ENCODE measurements around the gene STK35.
"Not testable (repeated sequence)": the region's sequence is repeated elsewhere in the genome, so short reads cannot be mapped to it uniquely, and the experiment has no call there.

STK35 gene

GRCh38 chr20:2164421-2164820, 62.8 kb downstream of the STK35 start:
- no peak for DNase-seq

GRCh38 chr20:2164966-2165365, 63.3 kb downstream of the STK35 start:
- no peak for DNase-seq

GRCh38 chr20:2165871-2166270, 64.2 kb downstream of the STK35 start:
- DNase-seq: no peak

GRCh38 chr20:2167112-2167511, 65.5 kb downstream of the STK35 start:
- no peak for DNase-seq

- no peak for DNase-seq
Observed at GRCh38 chr20:2168946-2169345, 67.3 kb downstream of the STK35 start.

- no peak for DNase-seq
Observed at GRCh38 chr20:2169456-2170088, 67.9 kb downstream of the STK35 start.

- no peak for DNase-seq
Observed at GRCh38 chr20:2170404-2170803, 68.8 kb downstream of the STK35 start.

GRCh38 chr20:2171266-2171790, 69.7 kb downstream of the STK35 start:
- no peak for DNase-seq

GRCh38 chr20:2171840-2172239, 70.2 kb downstream of the STK35 start:
- not testable (repeated sequence) for DNase-seq

- DNase-seq: peak; percentile 55 to 86
Observed at GRCh38 chr20:2172305-2173175, 70.9 kb downstream of the STK35 start.

GRCh38 chr20:2173186-2173585, 71.6 kb downstream of the STK35 start:
- no peak for DNase-seq

GRCh38 chr20:2174067-2174466, 72.4 kb downstream of the STK35 start:
- no peak for DNase-seq

GRCh38 chr20:2176946-2177345, 75.3 kb downstream of the STK35 start:
- DNase-seq: no peak

- DNase-seq: no peak
Observed at GRCh38 chr20:2178318-2179232, 76.9 kb downstream of the STK35 start.

GRCh38 chr20:2179233-2179580, 77.6 kb downstream of the STK35 start:
- no peak for DNase-seq

GRCh38 chr20:2179949-2180348, 78.3 kb downstream of the STK35 start:
- DNase-seq: no peak

GRCh38 chr20:2183381-2183780, 81.8 kb downstream of the STK35 start:
- DNase-seq: no peak

- not testable (repeated sequence) for DNase-seq
Observed at GRCh38 chr20:2184933-2185332, 83.3 kb downstream of the STK35 start.

- DNase-seq: no peak
Observed at GRCh38 chr20:2195614-2196013, 94.0 kb downstream of the STK35 start.

GRCh38 chr20:2197166-2197565, 95.5 kb downstream of the STK35 start:
- no peak for DNase-seq

All from NCI-H526 (cell line).